ENCODE measurements around the gene ANKUB1.
"Not testable (repeated sequence)": the region's sequence is repeated elsewhere in the genome, so short reads cannot be mapped to it uniquely, and the experiment has no call there.

The ANKUB1 gene, protein sequence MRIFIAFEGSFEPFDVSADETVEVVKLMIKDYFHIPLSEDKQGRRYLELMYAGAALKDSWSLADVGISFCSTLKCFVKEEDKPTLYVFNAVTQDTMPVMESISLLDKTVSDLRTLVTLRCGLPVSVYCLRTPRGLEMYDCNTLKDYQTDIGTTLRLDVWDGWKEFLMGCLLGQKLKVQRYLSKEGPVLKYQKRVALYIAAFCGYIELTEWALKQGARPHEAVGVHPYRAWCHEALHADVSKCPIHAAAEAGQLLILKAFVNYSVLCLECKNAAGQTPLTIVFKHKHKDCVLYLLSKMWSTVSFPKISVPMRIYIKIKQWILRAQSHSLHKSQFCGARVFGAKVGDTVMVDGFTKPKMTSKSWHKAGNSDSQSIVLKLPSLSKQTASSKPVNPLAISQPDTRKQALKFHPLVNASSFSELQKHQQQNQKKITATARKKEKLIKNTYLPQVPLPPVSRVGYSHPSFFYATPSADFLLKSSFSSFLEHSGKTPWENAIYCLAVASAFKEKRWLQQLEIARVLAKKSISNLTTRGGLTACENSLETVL

DNA sequence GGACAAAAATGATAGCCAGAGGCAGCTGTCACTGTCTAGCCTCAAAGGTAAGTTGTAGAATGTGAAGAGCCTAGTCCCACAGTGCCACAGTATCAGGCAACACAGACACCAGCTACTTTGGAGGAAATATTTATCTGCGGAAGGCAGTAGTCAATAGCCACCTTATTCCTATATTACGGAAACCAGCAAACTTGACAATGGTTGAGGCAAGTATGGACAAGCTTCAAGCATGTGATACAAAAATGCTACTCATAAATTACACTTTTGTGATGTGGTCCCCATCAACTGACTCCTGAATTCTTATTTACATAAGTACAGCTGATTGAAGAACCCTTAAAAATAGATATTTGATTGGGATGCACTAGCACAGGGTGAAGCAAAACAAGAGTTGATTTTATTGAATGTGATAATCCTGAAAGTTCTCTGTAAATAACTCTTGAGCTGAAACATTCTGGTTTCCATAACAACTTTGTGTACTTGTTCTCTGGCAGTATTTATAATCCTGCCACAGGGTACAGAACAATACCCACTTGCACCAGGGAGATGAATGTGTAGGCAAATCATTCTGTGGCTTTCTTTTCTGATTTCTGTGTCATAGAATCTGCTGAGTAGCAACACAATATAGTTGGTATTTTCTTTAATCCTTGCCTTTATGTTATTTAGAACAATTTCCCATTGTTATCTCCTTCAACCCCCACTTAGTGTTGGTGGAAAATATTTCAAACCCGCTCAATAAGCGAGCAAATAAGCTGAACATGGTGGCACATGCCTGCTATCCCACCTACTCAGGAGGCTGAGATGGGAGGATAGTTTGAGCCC lies at the start of gene ANKUB1:
Gene ANKUB1 (minus strand): TSS at position 103 of the 819 bp plus-strand sequence. CDS start 188 bp downstream, outside the sequence.
- no peak for DNase-seq

DNA sequence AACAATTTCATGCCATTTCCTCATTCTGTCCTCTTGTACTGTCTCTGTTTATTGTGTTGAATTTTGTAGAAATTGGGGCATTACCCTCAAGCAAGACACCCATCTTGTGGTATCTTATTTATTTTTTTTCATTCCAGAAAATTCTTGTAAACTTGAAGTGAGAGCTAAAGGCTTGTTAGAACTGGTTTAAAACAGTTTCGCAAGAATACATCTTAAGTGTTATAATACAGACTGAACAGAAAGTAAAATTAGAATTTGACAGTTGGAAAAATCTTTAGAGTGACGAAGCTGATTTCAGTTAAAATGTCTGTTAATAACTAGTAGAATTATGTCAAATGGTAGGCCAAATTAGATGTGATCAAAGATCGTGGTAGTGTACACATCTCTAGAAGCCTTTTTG lies 47.5 kb upstream of the ANKUB1 start:
- no peak for DNase-seq

DNA sequence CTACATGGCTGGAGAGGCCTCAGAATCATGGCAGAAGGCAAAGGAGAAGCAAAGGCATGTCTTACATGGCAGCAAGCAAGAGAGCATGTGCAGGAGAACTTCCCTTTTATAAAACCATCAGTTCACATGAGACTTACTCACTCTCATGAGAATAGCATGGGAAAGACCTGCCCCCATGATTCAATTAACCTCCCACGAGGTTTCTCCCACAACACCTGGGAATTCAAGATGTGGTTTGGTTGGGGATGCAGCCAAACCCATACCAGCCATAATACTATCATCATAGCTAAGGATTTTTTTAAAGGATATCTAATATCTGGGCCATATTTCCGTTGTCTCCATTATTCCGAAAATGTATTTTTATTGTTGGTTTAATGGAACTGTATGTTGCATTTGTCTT lies 47.1 kb upstream of the ANKUB1 start:
- not testable (repeated sequence) for DNase-seq

DNA sequence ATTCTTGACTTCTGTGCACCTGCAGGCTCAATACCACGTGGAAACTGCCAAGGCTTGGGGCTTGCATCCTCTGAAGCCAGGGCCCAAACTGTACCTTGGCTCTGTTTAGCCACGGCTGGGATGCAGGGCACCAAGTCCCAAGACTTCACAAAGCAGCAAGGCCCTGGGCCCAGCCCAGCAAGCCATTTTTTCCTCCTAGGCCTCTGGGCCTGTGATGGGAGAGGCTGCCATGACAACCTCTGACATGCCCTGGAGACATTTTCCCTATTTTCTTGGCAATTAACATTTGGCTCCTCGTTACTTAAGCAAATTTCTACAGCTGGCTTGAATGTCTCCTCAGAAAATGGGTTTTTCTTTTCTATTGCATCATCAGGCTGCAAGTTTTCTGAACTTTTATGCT lies 46.1 kb upstream of the ANKUB1 start:
- not testable (repeated sequence) for DNase-seq

DNA sequence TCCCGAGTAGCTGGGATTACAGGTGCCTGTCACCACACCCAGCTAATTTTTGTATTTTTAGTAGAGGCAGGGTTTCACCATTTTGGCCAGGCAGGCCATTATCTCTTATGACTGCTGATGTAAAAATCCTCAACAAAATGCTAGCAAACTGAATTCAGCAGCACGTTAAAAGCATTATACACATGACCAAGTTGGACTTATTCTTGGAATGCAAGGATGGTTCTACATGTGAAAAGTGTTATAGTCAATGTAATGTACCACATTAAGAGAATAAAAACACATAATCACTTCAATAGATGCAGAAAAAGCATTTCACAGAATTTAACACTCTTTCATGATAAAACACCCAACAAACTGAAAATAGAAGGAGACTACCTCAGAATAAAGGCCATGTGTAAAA lies 40.9 kb upstream of the ANKUB1 start:
- DNase-seq, result no peak

DNA sequence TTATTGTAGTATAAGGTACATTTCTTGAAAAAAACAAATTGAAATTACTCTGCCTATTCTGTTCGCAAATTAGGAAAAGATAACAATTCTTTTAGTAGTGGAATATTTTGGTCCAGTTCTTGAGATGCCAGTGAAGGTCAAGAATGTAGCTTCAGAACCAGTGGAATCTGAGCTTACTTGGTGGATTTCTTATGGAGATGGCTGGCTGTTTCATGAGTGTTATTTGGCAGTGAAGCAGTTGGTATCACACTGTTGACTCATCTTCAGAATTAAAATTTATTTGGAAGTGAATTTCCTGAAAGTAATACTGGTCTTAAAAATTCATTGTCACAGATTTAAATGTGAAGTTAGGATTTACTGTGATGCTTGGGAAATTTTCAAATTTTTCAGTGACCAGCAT lies 39.7 kb upstream of the ANKUB1 start:
- DNase-seq, result no peak

DNA sequence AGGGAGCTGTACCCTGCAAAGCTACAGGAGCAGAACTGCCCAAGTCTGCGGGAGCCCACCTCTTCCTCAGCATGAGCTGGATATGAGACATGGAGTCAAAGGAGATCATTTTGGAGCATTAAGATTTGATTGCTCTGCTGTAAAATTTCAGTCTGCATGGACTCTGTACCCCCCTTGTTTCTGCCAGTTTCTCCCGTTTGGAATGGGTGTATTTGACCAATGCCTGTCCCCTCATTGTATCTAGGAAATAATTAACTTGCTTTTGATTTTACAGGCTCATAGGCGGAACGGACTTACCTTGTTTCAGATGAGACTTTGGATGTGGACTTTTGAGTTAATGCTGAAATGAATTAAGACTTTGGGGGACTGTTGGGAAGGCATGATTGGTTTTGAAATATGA lies 39.0 kb upstream of the ANKUB1 start:
- DNase-seq, result no peak

DNA sequence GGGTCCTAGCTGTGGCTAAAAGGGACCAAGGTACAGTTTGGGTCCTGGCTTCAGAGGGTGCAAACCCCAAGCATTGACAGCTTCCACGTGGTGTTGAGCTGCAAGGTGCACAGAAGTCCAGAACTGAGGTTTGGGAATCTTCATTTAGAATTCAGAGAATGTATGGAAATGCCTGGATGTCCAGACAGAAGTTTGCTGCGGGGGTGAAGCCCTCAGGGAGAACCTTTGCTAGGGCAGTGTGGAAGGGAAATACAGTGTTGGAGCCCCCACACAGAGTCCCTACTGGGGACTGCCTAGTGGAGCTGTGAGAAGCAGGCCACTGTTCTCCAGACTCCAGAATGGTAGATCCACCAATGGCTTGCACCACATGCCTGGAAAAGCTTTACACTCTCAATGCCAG lies 38.5 kb upstream of the ANKUB1 start:
- DNase-seq, result no peak

DNA sequence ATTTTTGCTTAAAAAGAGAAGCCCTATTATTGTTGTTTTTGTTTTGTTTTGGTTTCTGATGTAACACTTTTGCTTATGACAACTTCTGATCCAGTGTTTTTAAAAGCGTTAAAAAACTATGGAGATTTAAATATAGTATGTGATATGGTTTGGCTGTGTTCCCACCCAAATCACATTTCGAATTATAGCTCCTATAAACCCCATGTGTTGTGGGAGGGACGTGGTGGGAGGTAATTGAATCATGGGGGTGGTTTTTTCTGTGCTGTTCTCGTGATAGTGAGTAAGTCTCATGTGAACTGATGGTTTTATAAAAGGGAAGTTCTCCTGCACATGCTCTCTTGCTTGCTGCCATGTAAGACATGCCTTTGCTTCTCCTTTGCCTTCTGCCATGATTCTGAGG lies 37.3 kb upstream of the ANKUB1 start:
- not testable (repeated sequence) for DNase-seq

DNA sequence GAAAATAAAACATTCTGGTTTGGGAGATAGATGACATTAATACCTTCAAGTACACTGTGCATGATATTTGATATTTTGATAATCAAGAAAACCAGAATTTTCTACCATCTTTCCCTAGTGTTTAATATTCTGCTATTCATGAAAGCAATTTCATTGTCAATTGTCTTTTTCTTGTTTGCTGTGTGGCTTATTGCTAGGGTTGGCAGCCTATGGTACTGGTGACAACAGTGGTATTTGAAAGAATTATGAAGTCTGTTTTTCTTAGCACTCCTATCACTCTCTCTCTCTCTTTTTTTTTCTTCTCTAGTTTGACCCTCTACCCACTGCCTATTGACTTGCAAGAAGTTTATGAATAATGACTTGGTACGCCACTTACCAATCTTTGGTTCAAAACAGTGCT lies 36.0 kb upstream of the ANKUB1 start:
- DNase-seq, result no peak

DNA sequence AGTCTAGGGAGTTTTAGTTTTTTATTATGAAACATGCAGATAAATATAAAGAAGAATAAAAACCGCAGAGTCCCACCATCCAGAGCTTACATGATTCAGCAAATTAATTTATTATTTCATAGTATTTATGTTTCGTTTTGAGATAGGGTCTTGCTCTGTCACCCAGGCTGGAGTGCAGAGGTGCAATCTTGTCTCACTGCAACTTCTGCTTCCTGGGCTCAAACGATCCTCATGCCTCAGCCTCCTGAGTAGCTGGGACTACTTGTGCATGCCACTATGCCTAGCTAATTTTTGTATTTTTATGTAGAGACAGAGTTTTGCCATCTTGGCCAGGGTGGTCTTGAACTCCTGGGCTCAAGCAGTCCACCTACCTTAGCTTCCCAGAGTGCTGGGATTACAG lies 34.3 kb upstream of the ANKUB1 start:
- DNase-seq, result no peak

DNA sequence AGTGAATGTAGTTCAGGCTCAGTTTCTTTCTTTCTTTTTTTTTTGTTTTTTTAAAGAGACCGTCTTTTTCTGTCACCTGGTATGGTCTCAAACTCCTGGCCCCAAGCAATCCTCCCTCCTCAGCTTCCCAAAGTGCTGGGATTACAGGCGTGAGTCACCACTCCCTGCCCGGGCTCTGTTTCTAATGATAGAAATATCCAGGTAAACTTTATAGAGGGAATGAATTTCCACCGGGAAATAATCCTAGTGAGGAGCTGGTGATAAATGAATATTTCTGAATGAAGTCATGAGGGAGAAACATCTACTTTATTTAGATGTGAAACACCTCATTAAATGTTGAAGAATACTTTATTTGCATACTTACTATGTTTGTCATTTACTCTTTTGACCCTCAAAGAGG lies 27.8 kb upstream of the ANKUB1 start:
- DNase-seq, result no peak

DNA sequence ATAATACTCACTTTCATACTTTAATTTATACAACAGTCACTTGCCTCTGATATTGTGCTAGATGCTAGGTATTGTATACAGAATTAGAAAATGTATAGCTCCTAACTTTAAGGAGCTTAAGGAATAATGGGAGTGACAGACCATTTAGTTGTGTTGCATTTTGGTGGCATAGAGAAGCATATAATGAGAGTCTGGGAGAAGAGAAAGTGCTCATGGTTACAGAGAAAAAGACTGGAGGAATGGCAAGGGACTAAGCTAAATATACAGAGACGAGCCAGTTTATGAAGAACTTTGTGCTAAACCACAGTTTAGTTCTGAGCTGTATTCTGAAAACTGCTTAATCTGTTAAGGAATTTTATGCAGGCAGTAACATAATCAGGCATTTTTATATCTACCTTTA lies 27.1 kb upstream of the ANKUB1 start:
- DNase-seq, result no peak

DNA sequence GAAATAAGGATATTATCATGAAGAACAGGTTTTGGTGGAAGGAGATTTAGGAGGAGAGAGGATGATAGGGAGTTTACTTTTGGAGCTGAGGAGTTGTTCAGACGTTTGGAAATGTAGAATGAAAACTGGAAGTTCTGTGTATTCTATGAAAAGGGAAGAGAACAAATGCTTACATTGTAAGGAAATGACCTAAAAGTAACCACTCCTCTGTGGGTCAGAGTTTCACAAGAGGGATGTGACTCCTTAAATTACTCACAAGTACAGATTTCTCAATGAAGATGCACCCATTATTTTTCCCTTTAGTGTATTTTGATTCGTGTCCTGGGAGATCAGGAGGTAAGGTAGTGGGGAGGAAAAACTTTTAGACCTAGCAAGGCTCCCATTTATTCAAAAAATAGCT lies 24.6 kb upstream of the ANKUB1 start:
- DNase-seq, result no peak

DNA sequence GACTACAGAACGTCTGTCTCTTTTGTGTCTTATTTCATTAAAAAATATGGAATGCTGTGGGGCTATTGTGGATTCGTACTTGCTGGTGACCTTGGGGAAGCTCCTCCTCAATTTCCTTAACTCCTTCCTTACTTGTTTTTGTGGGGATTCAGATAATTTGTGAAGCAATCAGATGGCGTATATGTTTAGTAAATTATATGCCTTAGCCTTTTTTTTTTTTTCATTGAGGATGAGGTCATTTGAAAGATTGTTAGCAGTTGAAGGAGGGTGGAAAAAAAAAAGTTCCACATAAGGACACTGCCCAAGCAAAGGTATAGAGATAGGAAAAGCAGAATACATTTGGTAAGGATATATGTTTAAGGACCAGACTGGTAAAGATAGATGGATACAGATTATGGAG lies 24.0 kb upstream of the ANKUB1 start:
- DNase-seq, result no peak

DNA sequence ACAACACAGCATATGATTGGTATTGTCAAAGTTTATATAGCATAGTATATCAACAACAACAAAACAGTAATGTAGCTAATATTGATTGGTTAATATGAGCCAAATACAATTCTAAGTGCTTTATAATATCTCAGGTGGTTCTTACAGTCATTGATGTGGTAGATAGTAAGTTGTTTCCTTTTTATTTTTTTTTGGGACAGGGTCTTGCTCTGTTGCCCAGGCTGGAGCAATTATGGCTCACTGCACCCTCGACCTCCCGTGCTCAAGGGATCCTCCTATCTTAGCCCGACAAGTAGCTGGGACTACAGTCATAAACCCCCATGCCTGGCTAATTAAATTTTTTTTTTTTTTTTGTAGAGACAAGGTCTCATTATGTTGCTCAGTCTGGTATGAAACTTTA lies 23.4 kb upstream of the ANKUB1 start:
- DNase-seq, result no peak

DNA sequence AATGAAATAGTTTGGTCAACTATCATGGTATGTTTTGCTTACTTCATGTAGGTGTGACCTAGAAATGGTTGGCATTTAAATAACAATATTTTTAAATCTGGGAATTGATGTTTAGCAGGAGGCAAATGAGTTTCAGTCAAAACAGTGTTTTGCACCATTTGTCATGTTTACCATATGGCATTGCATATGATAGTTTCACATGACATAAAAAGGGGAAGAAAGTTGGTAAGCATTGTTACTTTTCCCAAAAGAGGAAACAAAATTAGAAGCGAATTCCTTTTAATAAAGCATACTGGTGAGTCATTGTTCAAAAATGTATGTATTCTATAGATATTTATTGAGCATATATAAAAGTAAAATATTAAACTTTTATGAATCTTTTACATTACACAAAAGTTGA lies 23.0 kb upstream of the ANKUB1 start:
- DNase-seq, result no peak

DNA sequence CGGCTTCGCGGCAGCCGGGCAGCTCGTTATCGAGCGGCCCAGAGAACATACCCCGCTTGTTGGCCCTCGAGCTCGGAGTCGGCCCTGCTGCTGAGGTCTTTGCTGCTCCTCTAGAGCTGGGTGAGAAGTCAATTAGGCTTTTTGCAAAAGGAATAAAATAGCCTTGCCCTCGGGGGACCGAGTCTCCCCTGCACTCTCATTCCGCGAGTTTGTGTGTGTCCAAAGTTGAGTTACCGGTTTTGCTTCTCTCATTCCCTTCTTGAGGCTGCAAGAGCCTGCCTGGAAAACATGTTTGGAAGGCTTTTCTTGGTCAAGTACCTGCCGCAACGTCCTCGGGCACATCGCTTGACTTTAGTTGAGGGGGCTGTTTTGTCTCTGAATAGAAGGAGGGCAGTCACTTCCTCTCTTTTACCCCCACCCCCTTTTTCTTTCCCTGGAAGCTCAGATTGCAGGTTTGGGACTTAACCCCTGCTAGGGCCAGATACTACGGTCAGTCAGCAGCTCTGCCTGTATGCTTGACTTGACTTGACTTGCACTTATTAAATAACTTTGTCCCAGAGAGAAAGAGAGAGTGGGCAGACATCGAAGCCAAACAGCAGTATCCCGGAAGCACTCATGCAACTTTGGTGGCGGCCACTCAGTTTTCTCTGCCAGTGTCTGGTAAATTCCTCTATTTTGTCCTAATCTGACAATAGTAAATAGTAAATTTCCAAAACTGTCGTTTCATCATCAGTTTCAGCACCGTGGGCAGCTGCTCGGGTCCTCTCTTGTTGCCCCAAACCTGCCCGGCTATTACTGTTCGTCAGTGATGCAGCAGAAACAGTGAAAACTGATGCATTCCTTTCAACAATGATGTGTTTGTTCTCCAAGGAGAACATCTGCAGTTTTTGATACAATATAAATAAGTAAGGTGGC lies 21.3 kb upstream of the ANKUB1 start:
- peak; percentile 64 for DNase-seq

DNA sequence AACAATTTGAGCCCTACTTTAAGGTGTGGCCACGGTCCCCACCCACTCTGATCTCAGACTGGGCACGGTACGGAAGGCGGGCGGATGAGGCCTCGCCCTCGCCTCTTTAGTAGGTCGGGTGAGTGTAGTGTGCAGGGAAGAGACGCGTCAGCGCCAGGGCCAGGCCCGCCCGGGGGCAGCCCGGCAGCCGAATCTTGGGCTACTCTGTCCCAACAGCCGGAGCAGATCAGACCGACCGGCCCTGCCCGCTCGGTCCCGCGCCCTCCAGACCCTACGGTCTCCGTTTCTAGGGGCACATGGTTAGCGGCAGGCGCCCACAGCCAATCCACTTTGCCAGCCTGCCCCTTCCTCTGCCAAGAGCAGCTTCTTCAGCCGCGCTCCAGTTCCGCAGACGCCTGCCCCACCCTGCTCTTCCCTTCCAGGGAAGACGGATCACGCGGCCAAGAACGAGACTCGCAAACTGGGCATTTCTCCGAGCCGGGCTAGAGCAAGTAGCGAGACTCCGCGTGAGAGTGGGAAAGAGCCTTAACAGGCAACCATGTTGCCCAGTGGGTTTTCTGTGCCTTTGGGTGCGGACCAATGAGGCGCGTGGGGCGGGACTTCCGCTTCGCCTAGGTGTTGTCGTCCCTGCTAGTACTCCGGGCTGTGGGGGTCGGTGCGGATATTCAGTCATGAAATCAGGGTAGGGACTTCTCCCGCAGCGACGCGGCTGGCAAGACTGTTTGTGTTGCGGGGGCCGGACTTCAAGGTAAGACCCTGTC lies 20.4 kb upstream of the ANKUB1 start, which contains the start of gene RNF13:
Gene RNF13 (plus strand): TSS at position 610 of the 761 bp plus-strand sequence. CDS start 32,812 bp downstream, outside the sequence.
- DNase-seq, result peak; percentile 99

DNA sequence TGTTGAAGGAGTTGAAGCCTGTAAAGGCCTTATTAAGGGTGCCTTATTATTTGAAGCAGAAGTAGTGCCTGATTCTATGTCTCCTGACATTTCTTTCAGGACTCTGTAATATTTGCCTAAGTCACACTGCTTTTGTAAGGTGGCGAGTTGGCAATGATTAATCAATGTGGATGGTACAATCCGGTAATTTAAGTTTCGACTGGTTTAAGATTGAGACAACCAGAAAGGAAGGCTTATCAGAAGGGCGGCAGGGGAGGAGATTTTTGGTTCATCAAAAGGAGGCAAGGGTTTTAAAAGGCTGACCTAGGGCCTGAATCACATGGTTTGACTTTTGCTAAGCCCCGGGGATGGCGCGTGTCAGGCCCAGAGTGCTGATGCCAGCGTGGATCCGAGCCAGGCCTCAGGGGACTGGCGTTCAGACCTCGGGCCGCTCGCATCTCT lies 19.8 kb upstream of the ANKUB1 start:
- no peak for DNase-seq

DNA sequence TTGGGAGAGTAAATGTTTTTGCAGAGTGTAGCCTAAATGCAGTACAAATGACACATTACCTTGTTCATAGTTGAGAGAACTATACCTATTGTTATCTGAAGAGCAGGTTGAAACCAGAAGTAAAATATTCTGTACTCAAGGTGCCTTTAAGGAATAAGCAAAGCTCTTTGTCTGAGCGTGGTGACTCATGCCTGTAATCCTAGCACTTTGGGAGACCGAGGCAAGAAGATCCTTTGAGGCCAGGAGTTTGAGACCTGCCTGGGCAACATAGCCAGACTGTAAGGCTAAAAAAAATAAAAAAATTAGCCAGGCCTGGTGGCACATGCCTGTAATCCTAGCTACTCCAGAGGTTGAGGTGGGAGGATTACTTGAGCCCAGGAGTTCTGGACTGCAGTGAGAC lies 18.5 kb upstream of the ANKUB1 start:
- DNase-seq, result no peak

DNA sequence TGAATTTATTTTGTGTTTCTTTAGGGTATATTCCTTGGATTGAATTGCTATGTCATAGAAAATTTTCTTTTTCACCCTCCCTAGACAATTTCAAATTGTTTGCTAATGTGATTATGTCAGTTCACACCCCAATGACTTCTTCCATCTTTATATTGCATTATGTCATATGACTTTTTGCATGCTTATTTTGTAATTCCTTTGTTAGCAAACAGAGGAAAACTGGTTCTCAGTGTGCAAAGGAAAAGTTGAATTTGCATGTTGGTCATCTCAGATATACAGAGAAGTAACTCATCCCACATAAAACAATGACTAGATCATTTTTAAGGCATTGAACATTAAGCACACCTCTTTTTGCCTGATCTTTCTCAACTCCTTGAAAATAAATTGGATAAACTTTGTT lies 17.3 kb upstream of the ANKUB1 start:
- no peak for DNase-seq
